Neuronal stem cell (in vitro differentiated cells): ENCODE data around the gene ZNF592.

Source experiments
- DNase-seq: peaks from one replicate; pipeline ENCODE4 v3.0.0-alpha.2; 2013; ENCODE audit warnings: low spot score
- H2AFZ ChIP-seq: one replicate; pipeline ENCODE4 v1.6.1; 2013; ENCODE audit warnings: mild to moderate bottlenecking, low read length, inconsistent platforms
- H2AK5ac ChIP-seq: 2 replicates; pipeline ENCODE4 v1.6.1; 2013; ENCODE audit warnings: low read depth, mild to moderate bottlenecking, inconsistent platforms, low read length, moderate library complexity, mixed read lengths
- H2BK120ac ChIP-seq: 2 replicates; pipeline ENCODE4 v1.6.1; 2013; ENCODE audit warnings: low read depth, mild to moderate bottlenecking, inconsistent platforms, low read length, moderate library complexity, mixed read lengths
- H2BK12ac ChIP-seq: one replicate; pipeline ENCODE4 v1.6.1; 2013; ENCODE audit warnings: low read length, inconsistent platforms
- H2BK15ac ChIP-seq: 2 replicates; pipeline ENCODE4 v1.6.1; 2013; ENCODE audit warnings: mild to moderate bottlenecking, low read length, inconsistent platforms, mixed read lengths
- H2BK5ac ChIP-seq: one replicate; pipeline ENCODE4 v1.6.1; 2013; ENCODE audit warnings: inconsistent platforms, mild to moderate bottlenecking, low read length, moderate library complexity
- H3K14ac ChIP-seq: one replicate; pipeline ENCODE4 v1.6.1; 2013; ENCODE audit warnings: low read length, inconsistent platforms
- H3K18ac ChIP-seq: 2 replicates; pipeline ENCODE4 v1.6.1; 2013; ENCODE audit warnings: low read length, inconsistent platforms
- H3K23ac ChIP-seq: 2 replicates; pipeline ENCODE4 v1.6.1; 2013; ENCODE audit warnings: low read depth, mild to moderate bottlenecking, mixed read lengths, low read length, inconsistent platforms; ENCODE audit not compliant: poor library complexity
- H3K27ac ChIP-seq: replicated peaks from 3 replicates; pipeline ENCODE4 v1.5.1; 2013; ENCODE audit warnings: low read length, inconsistent platforms
- H3K27me3 ChIP-seq, 3 experiments: 2 replicates each; pipeline ENCODE4 v1.6.1; 2013; ENCODE audit warnings: low read length in 3 of 3, mild to moderate bottlenecking in 2 of 3, inconsistent platforms in 1 of 3, low read depth in 1 of 3, mixed read lengths in 1 of 3, moderate library complexity in 1 of 3; ENCODE audit not compliant: control insufficient read depth in 3 of 3, insufficient read depth in 3 of 3
- H3K36me3 ChIP-seq, 2 donors: replicated peaks in 1 of 2; 2 replicates each; pipeline ENCODE4 v1.6.1; 2013; ENCODE audit warnings: low read length in 2 of 2; ENCODE audit not compliant: control insufficient read depth in 2 of 2, insufficient read depth in 2 of 2
- H3K4ac ChIP-seq: 2 replicates; pipeline ENCODE4 v1.6.1; 2013; ENCODE audit warnings: inconsistent platforms, mild to moderate bottlenecking, low read length, moderate library complexity
- H3K4me1 ChIP-seq, 2 donors: 1 replicate in 1 of 2; 2 replicates in 1 of 2; pipeline ENCODE4 v1.6.1; 2013; ENCODE audit warnings: low read length in 2 of 2, low read depth in 1 of 2; ENCODE audit not compliant: control insufficient read depth in 2 of 2, insufficient read depth in 1 of 2
- H3K4me2 ChIP-seq: one replicate; pipeline ENCODE4 v1.6.1; 2013; ENCODE audit warnings: mild to moderate bottlenecking, low read length, inconsistent platforms; ENCODE audit not compliant: insufficient read depth, poor library complexity, severe bottlenecking
- H3K4me3 ChIP-seq, 2 donors: 2 replicates each; pipeline ENCODE4 v1.5.1; 2013; ENCODE audit warnings: low read length in 2 of 2, mild to moderate bottlenecking in 2 of 2, inconsistent platforms in 1 of 2, moderate library complexity in 1 of 2
- H3K79me1 ChIP-seq: one replicate; pipeline ENCODE4 v1.6.1; 2013; ENCODE audit warnings: low read depth, mild to moderate bottlenecking, inconsistent platforms, low read length, moderate library complexity
- H3K9ac ChIP-seq: one replicate; pipeline ENCODE4 v1.6.1; 2013; ENCODE audit warnings: mild to moderate bottlenecking, low read depth, low read length, inconsistent platforms; ENCODE audit not compliant: poor library complexity
- H3K9me3 ChIP-seq, 2 donors: replicated peaks in 1 of 2; 2 replicates each; pipeline versions ENCODE3 to v1.6.1; 2013; ENCODE audit warnings: low read length in 2 of 2, mild to moderate bottlenecking in 2 of 2, inconsistent platforms in 1 of 2, low read depth in 1 of 2, mixed read lengths in 1 of 2, moderate library complexity in 1 of 2; ENCODE audit not compliant: control insufficient read depth in 2 of 2, insufficient read depth in 1 of 2
- H4K8ac ChIP-seq: one replicate; pipeline ENCODE4 v1.6.1; 2013; ENCODE audit warnings: low read depth, mild to moderate bottlenecking, inconsistent platforms, low read length, moderate library complexity
- H4K91ac ChIP-seq: one replicate; pipeline ENCODE4 v1.6.1; 2013; ENCODE audit warnings: low read length, low read depth, mild to moderate bottlenecking, inconsistent platforms; ENCODE audit not compliant: poor library complexity
- WGBS, 2 donors: extraction: QIAGEN DNeasy Blood & Tissue Kit; methylation state at CpG; one replicate each; pipeline ENCODE4 v1.1.7; 2013; ENCODE audit warnings: missing lambda C conversion rate in 2 of 2, mixed read lengths in 1 of 2; ENCODE audit not compliant: insufficient read length in 2 of 2, insufficient replicate concordance in 1 of 2; ENCODE audit errors: extremely low coverage in 2 of 2; 5-methylcytosine and 5-hydroxymethylcytosine counted together

ZNF592 gene

DNA sequence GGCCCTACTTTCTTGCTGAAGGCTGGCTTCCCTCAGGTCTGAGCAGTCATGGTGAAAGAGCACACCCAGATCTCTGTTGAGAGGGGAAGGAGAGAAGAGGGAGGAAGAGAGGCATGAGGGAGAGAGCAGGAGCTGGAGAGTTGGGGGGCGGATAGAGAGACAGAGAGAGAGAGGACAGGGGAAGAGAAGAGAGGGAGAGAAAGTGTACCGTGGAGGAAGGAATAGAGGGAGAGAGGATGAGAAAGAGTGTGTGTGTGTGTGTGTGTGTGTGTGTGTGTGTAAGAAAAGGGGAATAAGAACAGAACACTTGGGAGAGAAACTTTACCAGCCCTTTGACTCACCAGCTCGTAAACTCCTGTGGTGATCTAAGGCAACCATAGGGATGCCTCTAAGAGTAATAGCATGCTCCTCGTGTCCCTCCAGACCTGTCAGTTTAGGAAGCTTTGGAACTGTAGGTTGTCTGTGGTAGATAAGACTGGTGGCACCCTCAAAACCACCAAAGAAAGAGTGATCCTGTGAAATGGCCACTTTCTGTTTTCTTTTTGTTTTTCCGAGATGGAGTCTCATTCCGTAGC, 18.2 kb downstream of the ZNF592 start:
- Histone ChIP-seq H3K4me2 (no peak overlapping the region), H3K79me1 (peaks cover 5% of the 10 kb centered on the region), H4K8ac (no peak overlapping the region), H2BK15ac (no peak overlapping the region), H3K36me3 (peaks cover 3 to 68% of the 10 kb centered on the region in 2 donors), H2BK120ac (no peak overlapping the region), H3K9ac (no peak overlapping the region), H3K4me1 (no peaks in the 10 kb centered on the region), H3K9me3 (no peaks in the 10 kb centered on the region), H3K4ac (no peak overlapping the region), H3K4me3 (no peak overlapping the region), H2AFZ (no peak overlapping the region), H3K23ac (no peak overlapping the region), H3K27ac (no peak overlapping the region), H3K18ac (no peak overlapping the region), H2BK12ac (no peak overlapping the region), H3K27me3 (no peaks in the 10 kb centered on the region), H4K91ac (no peak overlapping the region), H3K14ac (no peak overlapping the region), H2BK5ac (no peak overlapping the region), H2AK5ac (no peak overlapping the region)
- WGBS, 2 donors: no CpG with 5 or more reads among the region's 6 CpGs
- DNase-seq: no peak

DNA sequence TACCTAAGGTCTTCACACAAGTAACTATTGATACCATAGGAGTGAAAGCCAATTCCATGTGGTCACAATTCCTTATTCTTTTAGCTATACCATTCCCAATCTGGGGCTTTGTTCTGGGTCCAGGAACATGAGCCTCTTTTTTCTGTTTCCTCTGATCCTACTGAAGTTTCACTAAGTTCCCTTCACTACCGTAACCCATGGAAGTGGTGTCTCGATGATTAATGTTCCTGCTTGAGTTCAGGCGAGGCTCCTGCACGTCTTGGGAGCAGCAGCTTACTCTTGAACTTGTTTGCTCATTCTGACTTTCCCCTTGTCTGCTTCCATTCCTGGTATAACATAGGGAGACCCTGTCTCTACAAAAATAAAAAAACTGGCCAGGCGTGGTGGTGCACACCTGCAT, 23.6 kb downstream of the ZNF592 start:
- Histone ChIP-seq H3K4me3 (no peak overlapping the region), H3K27ac (no peak overlapping the region), H3K4ac (no peak overlapping the region), H3K9ac (no peak overlapping the region), H3K27me3 (no peaks in the 10 kb centered on the region), H2AK5ac (no peak overlapping the region), H4K91ac (no peak overlapping the region), H3K36me3 (peaks cover 5 to 74% of the 10 kb centered on the region in 2 donors), H3K4me2 (no peak overlapping the region), H2BK120ac (no peak overlapping the region), H3K79me1 (no peaks in the 10 kb centered on the region), H4K8ac (no peak overlapping the region), H3K4me1 (no peaks in the 10 kb centered on the region), H2AFZ (no peak overlapping the region), H3K9me3 (peaks cover 0 to 9% of the 10 kb centered on the region in 2 donors), H3K18ac (no peak overlapping the region), H3K14ac (no peak overlapping the region), H2BK12ac (no peak overlapping the region), H3K23ac (no peak overlapping the region), H2BK15ac (no peak overlapping the region), H2BK5ac (no peak overlapping the region)
- no CpG with 5 or more reads among the region's 5 CpGs for WGBS, 2 donors
- no peak for DNase-seq

DNA sequence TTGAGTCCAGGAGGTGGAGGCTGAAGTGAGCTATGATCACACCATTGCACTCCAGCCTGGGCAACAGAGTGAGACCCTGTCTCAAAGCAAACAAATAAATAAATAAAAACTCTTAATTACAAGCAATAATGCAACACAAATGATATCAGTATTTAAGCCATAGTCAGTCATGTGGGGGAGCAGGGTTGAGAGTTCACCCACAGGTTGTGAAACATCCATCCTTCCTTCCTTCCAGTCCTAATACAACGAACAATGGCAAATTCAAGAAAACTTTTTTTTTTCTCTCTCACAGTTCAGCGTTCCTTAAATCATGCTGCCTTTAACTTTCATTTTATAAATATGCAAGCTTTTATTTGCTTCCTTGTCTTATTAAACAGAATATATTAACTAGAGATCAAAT, 24.1 kb downstream of the ZNF592 start:
- Histone ChIP-seq H2BK120ac (no peak overlapping the region), H2BK15ac (no peak overlapping the region), H3K23ac (no peak overlapping the region), H3K27me3 (no peaks in the 10 kb centered on the region), H3K9ac (no peak overlapping the region), H3K14ac (no peak overlapping the region), H3K36me3 (peaks cover 5 to 70% of the 10 kb centered on the region in 2 donors), H2AFZ (no peak overlapping the region), H4K91ac (no peak overlapping the region), H3K4me1 (no peaks in the 10 kb centered on the region), H4K8ac (no peak overlapping the region), H3K4me2 (no peak overlapping the region), H3K4me3 (no peak overlapping the region), H3K9me3 (peaks cover 0 to 9% of the 10 kb centered on the region in 2 donors), H3K79me1 (no peaks in the 10 kb centered on the region), H2BK5ac (no peak overlapping the region), H3K4ac (no peak overlapping the region), H3K18ac (no peak overlapping the region), H2BK12ac (no peak overlapping the region), H3K27ac (no peak overlapping the region), H2AK5ac (no peak overlapping the region)
- WGBS, 2 donors: no CpG with 5 or more reads among the region's 2 CpGs
- no peak for DNase-seq

DNA sequence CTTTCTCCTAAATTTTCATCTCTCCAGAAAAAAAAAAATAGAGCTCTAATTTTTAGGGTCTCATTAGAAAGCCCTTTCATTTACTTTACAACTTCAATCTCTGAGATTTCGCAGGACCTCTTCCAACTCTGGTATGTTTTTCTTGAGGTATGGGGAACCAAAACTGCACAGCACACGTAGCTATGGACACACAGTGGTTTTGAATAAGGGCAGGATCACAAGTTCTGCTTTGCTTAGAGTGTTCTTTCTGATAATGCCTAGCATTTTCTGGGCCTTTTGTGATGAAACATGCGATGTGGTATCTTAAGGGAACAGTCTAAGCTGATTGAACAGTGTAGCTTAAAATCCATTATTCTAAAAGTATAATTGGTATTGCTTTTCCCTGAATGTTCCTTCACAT, 25.3 kb downstream of the ZNF592 start:
- H3K9me3 ChIP-seq: peaks cover 0 to 9% of the 10 kb centered on the region in 2 donors
- no peak overlapping the region for H3K9ac ChIP-seq
- H4K8ac ChIP-seq: no peak overlapping the region
- no peak overlapping the region for H3K14ac ChIP-seq
- H2BK12ac ChIP-seq: no peak overlapping the region
- H3K4me2 ChIP-seq: no peak overlapping the region
- no peak overlapping the region for H3K23ac ChIP-seq
- H3K27ac ChIP-seq: no peak overlapping the region
- whole genome bisulfite sequencing, 2 donors: no CpG with 5 or more reads among the region's 3 CpGs
- no peaks in the 10 kb centered on the region for H3K4me1 ChIP-seq
- H2BK5ac ChIP-seq: no peak overlapping the region
- no peaks in the 10 kb centered on the region for H3K79me1 ChIP-seq
- H3K18ac ChIP-seq: no peak overlapping the region
- H3K4ac ChIP-seq: no peak overlapping the region
- H3K36me3 ChIP-seq: peaks cover 5 to 65% of the 10 kb centered on the region in 2 donors
- no peak overlapping the region for H2BK120ac ChIP-seq
- no peak overlapping the region for H2AFZ ChIP-seq
- H3K4me3 ChIP-seq: no peak overlapping the region
- no peak overlapping the region for H2AK5ac ChIP-seq
- H3K27me3 ChIP-seq: no peaks in the 10 kb centered on the region
- no peak overlapping the region for H2BK15ac ChIP-seq
- DNase-seq: no peak
- no peak overlapping the region for H4K91ac ChIP-seq
